HG03196 (cell line): ENCODE data around the gene ERP44.
A peak's percentile ranks its signal among the peaks of the same experiment; 100 is the strongest.
"Not testable (repeated sequence)": the region's sequence is repeated elsewhere in the genome, so short reads cannot be mapped to it uniquely, and the experiment has no call there.

ENCODE experiments used
- ATAC-seq: cut with Tn5 transposase; IDR thresholded peaks from one replicate; pipeline ENCODE4 v1.9.1; 2021; ENCODE audit not compliant: unreplicated experiment

ERP44 gene

GRCh38 chr9:100070104-100071041, 28.4 kb downstream of the ERP44 start:
- no peak for ATAC-seq

- ATAC-seq: not testable (repeated sequence)
Measured at GRCh38 chr9:100069068-100069467, 29.7 kb downstream of the ERP44 start.

GRCh38 chr9:100067990-100068389, 30.8 kb downstream of the ERP44 start:
- ATAC-seq: not testable (repeated sequence)

GRCh38 chr9:100066539-100066938, 32.3 kb downstream of the ERP44 start:
- ATAC-seq: peak; percentile 89

- no peak for ATAC-seq
Measured at GRCh38 chr9:100064872-100065581, 33.8 kb downstream of the ERP44 start.

GRCh38 chr9:100063185-100063584, 35.6 kb downstream of the ERP44 start:
- no peak for ATAC-seq

GRCh38 chr9:100062683-100063082, 36.1 kb downstream of the ERP44 start:
- not testable (repeated sequence) for ATAC-seq

- peak; percentile 85 for ATAC-seq
Measured at GRCh38 chr9:100058699-100059579, 39.9 kb downstream of the ERP44 start.

- ATAC-seq: no peak
Measured at GRCh38 chr9:100057624-100058023, 41.2 kb downstream of the ERP44 start.

- ATAC-seq: no peak
Measured at GRCh38 chr9:100056561-100056960, 42.2 kb downstream of the ERP44 start.

- no peak for ATAC-seq
Measured at GRCh38 chr9:100052375-100052774, 46.4 kb downstream of the ERP44 start.

- no peak for ATAC-seq
Measured at GRCh38 chr9:100049551-100049950, 49.2 kb downstream of the ERP44 start.

GRCh38 chr9:100038472-100038871, 60.3 kb downstream of the ERP44 start:
- ATAC-seq: no peak

- no peak for ATAC-seq
Measured at GRCh38 chr9:100033877-100034551, 64.8 kb downstream of the ERP44 start.

GRCh38 chr9:100030548-100030947, 68.3 kb downstream of the ERP44 start:
- ATAC-seq: no peak

- no peak for ATAC-seq
Measured at GRCh38 chr9:100029251-100029650, 69.5 kb downstream of the ERP44 start.

GRCh38 chr9:100028201-100028784, 70.5 kb downstream of the ERP44 start:
- peak; percentile 85 for ATAC-seq

GRCh38 chr9:100027543-100027942, 71.3 kb downstream of the ERP44 start:
- ATAC-seq: no peak

- ATAC-seq: no peak
Measured at GRCh38 chr9:100021931-100022330, 76.9 kb downstream of the ERP44 start.
